Measurements from ENCODE around the gene NUDT5. TPM values are rescaled to one million over a fixed set of nuclear protein-coding genes. Genes with fewer than 3 reads are reported as not detected.
"Not testable (repeated sequence)": the region's sequence is repeated elsewhere in the genome, so short reads cannot be mapped to it uniquely, and the experiment has no call there.

The NUDT5 gene
- total RNA-seq, 1 experiment from 2014 or later, result 119 TPM

DNA sequence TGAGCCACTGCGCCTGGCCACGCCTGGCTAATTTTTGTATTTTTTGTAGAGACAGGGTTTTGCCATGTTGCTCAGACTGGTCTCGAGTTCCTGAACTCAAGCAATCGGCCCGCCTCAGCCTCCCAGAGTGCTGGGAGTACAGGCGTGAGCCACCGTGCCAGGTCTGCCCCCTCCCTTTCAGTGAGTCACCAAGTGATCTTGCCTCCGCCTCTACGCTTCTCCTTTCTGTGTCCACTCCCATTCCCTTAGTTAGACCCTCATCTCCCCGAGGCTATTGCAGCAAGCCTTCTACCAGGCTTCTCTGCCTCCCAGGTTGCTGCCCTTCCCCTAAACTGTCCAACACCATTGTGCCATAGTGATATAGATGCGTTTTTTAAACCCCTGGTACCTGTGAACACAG, 33.2 kb upstream of the NUDT5 start (continued):
- TF ChIP-seq TP53 (CRISPR knock-in tag; IDR thresholded peaks at IDR 0.05) (no peak), RORB (CRISPR knock-in tag; IDR thresholded peaks at IDR 0.05) (no peak), FOXJ3 (CRISPR knock-in tag; IDR thresholded peaks at IDR 0.05; ENCODE audit: borderline replicate concordance) (no peak), MLX (CRISPR knock-in tag; IDR thresholded peaks at IDR 0.05) (no peak), SMAD3 (CRISPR knock-in tag; IDR thresholded peaks at IDR 0.05; ENCODE audit: borderline replicate concordance) (no peak), PRRX2 (CRISPR knock-in tag; IDR thresholded peaks at IDR 0.05) (no peak)
- TF ChIP-seq, protein P1, sequence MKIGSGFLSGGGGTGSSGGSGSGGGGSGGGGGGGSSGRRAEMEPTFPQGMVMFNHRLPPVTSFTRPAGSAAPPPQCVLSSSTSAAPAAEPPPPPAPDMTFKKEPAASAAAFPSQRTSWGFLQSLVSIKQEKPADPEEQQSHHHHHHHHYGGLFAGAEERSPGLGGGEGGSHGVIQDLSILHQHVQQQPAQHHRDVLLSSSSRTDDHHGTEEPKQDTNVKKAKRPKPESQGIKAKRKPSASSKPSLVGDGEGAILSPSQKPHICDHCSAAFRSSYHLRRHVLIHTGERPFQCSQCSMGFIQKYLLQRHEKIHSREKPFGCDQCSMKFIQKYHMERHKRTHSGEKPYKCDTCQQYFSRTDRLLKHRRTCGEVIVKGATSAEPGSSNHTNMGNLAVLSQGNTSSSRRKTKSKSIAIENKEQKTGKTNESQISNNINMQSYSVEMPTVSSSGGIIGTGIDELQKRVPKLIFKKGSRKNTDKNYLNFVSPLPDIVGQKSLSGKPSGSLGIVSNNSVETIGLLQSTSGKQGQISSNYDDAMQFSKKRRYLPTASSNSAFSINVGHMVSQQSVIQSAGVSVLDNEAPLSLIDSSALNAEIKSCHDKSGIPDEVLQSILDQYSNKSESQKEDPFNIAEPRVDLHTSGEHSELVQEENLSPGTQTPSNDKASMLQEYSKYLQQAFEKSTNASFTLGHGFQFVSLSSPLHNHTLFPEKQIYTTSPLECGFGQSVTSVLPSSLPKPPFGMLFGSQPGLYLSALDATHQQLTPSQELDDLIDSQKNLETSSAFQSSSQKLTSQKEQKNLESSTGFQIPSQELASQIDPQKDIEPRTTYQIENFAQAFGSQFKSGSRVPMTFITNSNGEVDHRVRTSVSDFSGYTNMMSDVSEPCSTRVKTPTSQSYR (CRISPR knock-in tag; IDR thresholded peaks at IDR 0.05), result no peak

GRCh38 chr10:12226438-12226837, 30.7 kb upstream of the NUDT5 start:
- CTCF ChIA-PET; POLR2A ChIA-PET; ATAC-seq; H3K9me3 Mint-ChIP-seq; H3K27me3 Mint-ChIP-seq (ENCODE audit: low read depth); H3K4me1 Mint-ChIP-seq; H3K4me3 Mint-ChIP-seq; DNase-seq (ENCODE audit: low spot score); H3K27ac Mint-ChIP-seq: not testable (repeated sequence)
- peaks cover 67% of the 10 kb centered on the region for H3K36me3 Mint-ChIP-seq

GRCh38 chr10:12225444-12225843, 29.8 kb upstream of the NUDT5 start:
- Mint-ChIP-seq H3K27me3 (ENCODE audit: low read depth) (no peaks in the 10 kb centered on the region), H3K4me3 (no peak overlapping the region), H3K36me3 (peaks cover 67% of the 10 kb centered on the region), H3K4me1 (no peaks in the 10 kb centered on the region), H3K9me3 (peaks cover 3% of the 10 kb centered on the region), H3K27ac (no peak overlapping the region)
- ATAC-seq, result no peak
- POLR2A ChIA-PET, result no interaction called here
- CTCF ChIA-PET, result no interaction called here
- no peak for DNase-seq (ENCODE audit: low spot score)
- no peak for TF ChIP-seq TEAD4 (CRISPR knock-in tag; IDR thresholded peaks at IDR 0.05)
- no peak for TF ChIP-seq FOXJ3 (CRISPR knock-in tag; IDR thresholded peaks at IDR 0.05; ENCODE audit: borderline replicate concordance)
- TF ChIP-seq JUN (CRISPR knock-in tag; IDR thresholded peaks at IDR 0.05), result no peak
- TF ChIP-seq TCF7 (CRISPR knock-in tag; IDR thresholded peaks at IDR 0.05; ENCODE audit: low read depth), result no peak
- no peak for TF ChIP-seq FOXP4 (CRISPR knock-in tag; IDR thresholded peaks at IDR 0.05)
- no peak for TF ChIP-seq FOXK1 (CRISPR knock-in tag; IDR thresholded peaks at IDR 0.05)
- TF ChIP-seq, protein P2, sequence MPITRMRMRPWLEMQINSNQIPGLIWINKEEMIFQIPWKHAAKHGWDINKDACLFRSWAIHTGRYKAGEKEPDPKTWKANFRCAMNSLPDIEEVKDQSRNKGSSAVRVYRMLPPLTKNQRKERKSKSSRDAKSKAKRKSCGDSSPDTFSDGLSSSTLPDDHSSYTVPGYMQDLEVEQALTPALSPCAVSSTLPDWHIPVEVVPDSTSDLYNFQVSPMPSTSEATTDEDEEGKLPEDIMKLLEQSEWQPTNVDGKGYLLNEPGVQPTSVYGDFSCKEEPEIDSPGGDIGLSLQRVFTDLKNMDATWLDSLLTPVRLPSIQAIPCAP (CRISPR knock-in tag; IDR thresholded peaks at IDR 0.05), result no peak
- TF ChIP-seq GTF2I (CRISPR knock-in tag; conservative IDR thresholded peaks at IDR 0.05), result no peak
- TF ChIP-seq, protein P3, sequence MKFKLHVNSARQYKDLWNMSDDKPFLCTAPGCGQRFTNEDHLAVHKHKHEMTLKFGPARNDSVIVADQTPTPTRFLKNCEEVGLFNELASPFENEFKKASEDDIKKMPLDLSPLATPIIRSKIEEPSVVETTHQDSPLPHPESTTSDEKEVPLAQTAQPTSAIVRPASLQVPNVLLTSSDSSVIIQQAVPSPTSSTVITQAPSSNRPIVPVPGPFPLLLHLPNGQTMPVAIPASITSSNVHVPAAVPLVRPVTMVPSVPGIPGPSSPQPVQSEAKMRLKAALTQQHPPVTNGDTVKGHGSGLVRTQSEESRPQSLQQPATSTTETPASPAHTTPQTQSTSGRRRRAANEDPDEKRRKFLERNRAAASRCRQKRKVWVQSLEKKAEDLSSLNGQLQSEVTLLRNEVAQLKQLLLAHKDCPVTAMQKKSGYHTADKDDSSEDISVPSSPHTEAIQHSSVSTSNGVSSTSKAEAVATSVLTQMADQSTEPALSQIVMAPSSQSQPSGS (CRISPR knock-in tag; IDR thresholded peaks at IDR 0.05; ENCODE audit: borderline replicate concordance, low read depth), result no peak
- TF ChIP-seq NFYB (CRISPR knock-in tag; conservative IDR thresholded peaks at IDR 0.05; ENCODE audit: low read depth), result no peak
- TF ChIP-seq, protein P4, sequence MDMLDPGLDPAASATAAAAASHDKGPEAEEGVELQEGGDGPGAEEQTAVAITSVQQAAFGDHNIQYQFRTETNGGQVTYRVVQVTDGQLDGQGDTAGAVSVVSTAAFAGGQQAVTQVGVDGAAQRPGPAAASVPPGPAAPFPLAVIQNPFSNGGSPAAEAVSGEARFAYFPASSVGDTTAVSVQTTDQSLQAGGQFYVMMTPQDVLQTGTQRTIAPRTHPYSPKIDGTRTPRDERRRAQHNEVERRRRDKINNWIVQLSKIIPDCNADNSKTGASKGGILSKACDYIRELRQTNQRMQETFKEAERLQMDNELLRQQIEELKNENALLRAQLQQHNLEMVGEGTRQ (CRISPR knock-in tag; IDR thresholded peaks at IDR 0.05), result no peak
- no peak for TF ChIP-seq ATF1 (CRISPR knock-in tag; IDR thresholded peaks at IDR 0.05)
- no peak for TF ChIP-seq RELA (CRISPR knock-in tag; IDR thresholded peaks at IDR 0.05; ENCODE audit: borderline replicate concordance)
- no peak for TF ChIP-seq NR1H2 (CRISPR knock-in tag; IDR thresholded peaks at IDR 0.05)
- no peak for TF ChIP-seq PRDM15 (CRISPR knock-in tag; IDR thresholded peaks at IDR 0.05)
